Tibial artery (tissue), 4 donors: ENCODE measurements around the gene ADORA3.

Experiments used
- DNase-seq, 2 donors: peaks; one replicate each; pipeline ENCODE4 v3.0.0-alpha.2; 2019
- H3K27ac ChIP-seq, 2 donors: fragments of 200-600 bp; sonication (generic) in 1 of 2; 1 replicate in 1 of 2; 2 replicates in 1 of 2; pipeline ENCODE4 v1.5.1; 2018 to 2019; ENCODE audit warnings: mild to moderate bottlenecking in 1 of 2
- H3K27me3 ChIP-seq, 2 donors: fragments of 200-600 bp; sonication (generic) in 1 of 2; one replicate each; pipeline versions ENCODE4 v1.5.1 to v1.6.0; 2016 to 2019
- H3K36me3 ChIP-seq, 3 donors: fragments of 200-600 bp; sonication (generic) in 2 of 3; one replicate each; pipeline ENCODE4 v1.5.1; 2016 to 2019; ENCODE audit warnings: mild to moderate bottlenecking in 2 of 3
- H3K4me1 ChIP-seq, 4 donors: fragments of 200-600 bp; sonication (generic) in 2 of 4; 1 replicate in 3 of 4; 2 replicates in 1 of 4; pipeline ENCODE4 v1.5.1; 2016 to 2019
- H3K4me3 ChIP-seq, 2 donors: fragments of 200-600 bp; sonication (generic) in 1 of 2; 1 replicate in 1 of 2; 2 replicates in 1 of 2; pipeline ENCODE4 v1.5.1; 2018 to 2019; ENCODE audit warnings: mild to moderate bottlenecking in 2 of 2
- H3K9me3 ChIP-seq, 3 donors: fragments of 200-600 bp; sonication (generic) in 1 of 3; one replicate each; pipeline ENCODE4 v1.5.1; 2016 to 2019
- intact Hi-C: fragments of 100-400 bp; cut with DNase I; formaldehyde crosslinking; loops from one replicate; pipeline ENCODE4 v1.15.0; 2023; ENCODE audit warnings: low total_unique reads
- TF ChIP-seq, protein P1 (sequence below), 2 experiments: fragments of 200-600 bp in 1 of 2; fragments of 450-650 bp in 1 of 2; IDR thresholded peaks; one replicate each; pipeline ENCODE4 v1.5.1; 2017 to 2019; ENCODE audit warnings: antibody characterized with exemption in 2 of 2, mild to moderate bottlenecking in 1 of 2, moderate library complexity in 1 of 2

ADORA3 gene

DNA sequence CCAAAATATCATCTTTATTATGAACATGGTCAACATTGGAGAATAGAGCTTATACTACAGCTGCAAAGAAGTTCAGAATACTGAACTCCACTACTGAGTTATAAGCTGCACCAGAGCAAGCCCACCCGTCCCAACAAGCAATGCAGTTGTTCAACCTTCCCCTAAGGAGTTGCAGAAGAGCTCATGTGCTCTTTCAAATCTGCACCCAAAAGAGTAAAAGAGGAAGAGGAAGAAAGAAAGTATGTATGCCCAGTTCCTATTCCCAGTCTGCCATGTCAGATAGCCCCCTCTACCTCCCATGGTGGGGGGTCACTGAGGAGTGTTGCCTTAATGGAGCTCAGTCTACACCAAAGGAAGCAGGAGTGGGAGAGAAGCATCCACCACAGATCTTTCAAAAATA lies 22.8 kb downstream of the ADORA3 start:
- H3K4me3 ChIP-seq = no peak overlapping the region
- H3K36me3 ChIP-seq = peaks cover 0 to 9% (median 0%) of the 10 kb centered on the region in 3 donors
- H3K27me3 ChIP-seq = no peaks in the 10 kb centered on the region
- H3K4me1 ChIP-seq = peaks cover 0 to 7% (median 0%) of the 10 kb centered on the region in 4 donors
- H3K27ac ChIP-seq = no peak overlapping the region
- intact Hi-C loops = loop anchor here (5.0 kb wide), 1 partner anchor 287 kb away; no protein-coding TSS in a partner anchor
- DNase-seq = no peak
- no peaks in the 10 kb centered on the region for H3K9me3 ChIP-seq
- TF ChIP-seq, protein P1, sequence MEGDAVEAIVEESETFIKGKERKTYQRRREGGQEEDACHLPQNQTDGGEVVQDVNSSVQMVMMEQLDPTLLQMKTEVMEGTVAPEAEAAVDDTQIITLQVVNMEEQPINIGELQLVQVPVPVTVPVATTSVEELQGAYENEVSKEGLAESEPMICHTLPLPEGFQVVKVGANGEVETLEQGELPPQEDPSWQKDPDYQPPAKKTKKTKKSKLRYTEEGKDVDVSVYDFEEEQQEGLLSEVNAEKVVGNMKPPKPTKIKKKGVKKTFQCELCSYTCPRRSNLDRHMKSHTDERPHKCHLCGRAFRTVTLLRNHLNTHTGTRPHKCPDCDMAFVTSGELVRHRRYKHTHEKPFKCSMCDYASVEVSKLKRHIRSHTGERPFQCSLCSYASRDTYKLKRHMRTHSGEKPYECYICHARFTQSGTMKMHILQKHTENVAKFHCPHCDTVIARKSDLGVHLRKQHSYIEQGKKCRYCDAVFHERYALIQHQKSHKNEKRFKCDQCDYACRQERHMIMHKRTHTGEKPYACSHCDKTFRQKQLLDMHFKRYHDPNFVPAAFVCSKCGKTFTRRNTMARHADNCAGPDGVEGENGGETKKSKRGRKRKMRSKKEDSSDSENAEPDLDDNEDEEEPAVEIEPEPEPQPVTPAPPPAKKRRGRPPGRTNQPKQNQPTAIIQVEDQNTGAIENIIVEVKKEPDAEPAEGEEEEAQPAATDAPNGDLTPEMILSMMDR (IDR thresholded peaks at IDR 0.05) = no peak

- TF ChIP-seq, protein P1 (IDR thresholded peaks at IDR 0.05) = no peak
- Histone ChIP-seq H3K27me3 (no peaks in the 10 kb centered on the region), H3K9me3 (no peaks in the 10 kb centered on the region), H3K36me3 (peaks cover 0 to 14% (median 9%) of the 10 kb centered on the region in 3 donors), H3K4me3 (no peak overlapping the region), H3K4me1 (peaks cover 0 to 18% (median 8%) of the 10 kb centered on the region in 4 donors), H3K27ac (no peak overlapping the region)
- intact Hi-C loops = no loop called here
- DNase-seq = no peak
Observed at GRCh38 chr1:111476761-111477309, 26.6 kb downstream of the ADORA3 start.

DNA sequence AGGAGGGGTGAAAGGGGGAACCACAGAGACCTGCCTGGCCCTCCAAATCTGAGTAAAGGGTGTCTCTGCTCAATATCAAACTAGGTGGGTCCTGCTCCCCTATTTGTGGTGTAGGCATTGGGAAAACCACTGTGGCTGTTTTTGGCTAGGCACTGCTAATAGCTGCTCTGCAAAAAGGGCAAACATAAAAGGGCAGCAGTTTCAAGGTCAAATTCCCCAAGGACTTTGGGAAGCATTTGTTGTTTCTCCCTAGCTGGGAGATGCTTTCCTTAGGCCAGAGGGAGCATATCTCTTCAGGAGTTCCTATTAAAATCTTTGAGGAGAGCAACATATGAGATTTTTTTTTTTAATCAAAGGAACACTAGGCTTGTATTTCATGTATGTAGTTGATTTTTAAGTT lies 27.2 kb downstream of the ADORA3 start:
- H3K36me3 ChIP-seq = peaks cover 0 to 20% (median 13%) of the 10 kb centered on the region in 3 donors
- intact Hi-C loops = no loop called here
- H3K9me3 ChIP-seq = no peaks in the 10 kb centered on the region
- no peak overlapping the region for H3K4me3 ChIP-seq
- H3K27ac ChIP-seq = no peak overlapping the region
- TF ChIP-seq, protein P1 (IDR thresholded peaks at IDR 0.05) = no peak
- H3K27me3 ChIP-seq = no peaks in the 10 kb centered on the region
- DNase-seq = no peak
- peaks cover 0 to 18% (median 8%) of the 10 kb centered on the region in 4 donors for H3K4me1 ChIP-seq

DNA sequence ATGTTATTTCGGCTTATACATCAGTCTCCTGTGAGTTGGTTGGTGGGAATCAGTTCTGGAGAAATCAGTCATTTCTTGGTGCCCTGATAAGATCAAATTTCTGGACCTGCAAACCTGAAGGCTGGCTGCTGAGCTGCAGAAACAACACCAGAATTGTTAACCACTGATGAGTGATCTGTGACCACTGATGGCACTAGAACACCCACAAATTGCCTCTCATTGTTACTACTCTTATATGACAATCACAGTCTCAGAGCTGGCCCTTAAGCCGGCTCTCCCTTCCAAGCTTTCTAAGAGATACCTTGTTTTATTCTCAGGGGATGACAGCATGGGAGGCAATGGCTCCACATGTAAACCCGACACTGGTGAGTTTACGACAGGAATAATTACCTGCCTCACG lies 27.7 kb downstream of the ADORA3 start:
- intact Hi-C loops = no loop called here

DNA sequence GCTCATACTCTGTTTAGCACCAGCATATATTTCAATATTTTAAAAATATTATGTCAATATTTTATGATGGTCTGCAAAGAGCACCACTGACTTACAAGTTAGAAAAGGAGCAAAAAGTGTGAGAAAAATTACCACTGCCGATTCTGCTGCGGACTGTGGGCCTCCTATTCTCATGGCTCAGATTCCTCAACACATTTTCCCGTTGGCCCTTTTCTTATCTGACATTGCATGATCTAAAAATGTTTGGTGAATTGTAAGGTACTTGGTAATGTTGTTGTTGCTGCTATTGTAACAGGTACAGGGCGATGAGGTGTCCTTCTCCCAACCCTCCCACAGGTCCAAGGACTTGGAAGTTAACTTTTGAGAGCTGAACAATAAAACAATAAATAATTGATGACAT lies 28.9 kb downstream of the ADORA3 start:
- Histone ChIP-seq H3K27me3 (no peaks in the 10 kb centered on the region), H3K4me3 (peak overlapping the region; percentile 17 to 25), H3K9me3 (no peaks in the 10 kb centered on the region), H3K27ac (peak overlapping the region; percentile 26 to 50), H3K36me3 (peaks cover 6 to 37% (median 26%) of the 10 kb centered on the region in 3 donors), H3K4me1 (peaks cover 0 to 18% (median 8%) of the 10 kb centered on the region in 4 donors)
- TF ChIP-seq, protein P1 (IDR thresholded peaks at IDR 0.05) = no peak
- DNase-seq = no peak
- intact Hi-C loops = no loop called here

More for the DNA sequence above, 27.7 kb downstream of the ADORA3 start:
- no peak for DNase-seq
- no peaks in the 10 kb centered on the region for H3K27me3 ChIP-seq
- peaks cover 0 to 25% (median 15%) of the 10 kb centered on the region in 3 donors for H3K36me3 ChIP-seq
- TF ChIP-seq, protein P1 (IDR thresholded peaks at IDR 0.05) = no peak
- H3K9me3 ChIP-seq = no peaks in the 10 kb centered on the region
- peaks cover 0 to 18% (median 8%) of the 10 kb centered on the region in 4 donors for H3K4me1 ChIP-seq
- H3K27ac ChIP-seq = no peak overlapping the region
- peak overlapping the region in 1 of 2 donors; percentile 2 for H3K4me3 ChIP-seq
